ENCODE data around the gene ACTBL2.

GRCh38 chr5:57491369-57491965 lies 8.9 kb upstream of the ACTBL2 start:
- no peak for TF ChIP-seq CTCF (conservative IDR thresholded peaks at IDR 0.05; ENCODE audit: low read depth, low read length)
- TF ChIP-seq EZH2 (IDR thresholded peaks at IDR 0.05; ENCODE audit: low read length, unreplicated experiment) = no peak

All from PC-3 (cell line).